SH-SY5Y (cell line): ENCODE data around the gene SPOCK3.

Source experiments
- GATA2 ChIP-seq: IDR thresholded peaks from 2 replicates; pipeline ENCODE4 v1.6.1; 2011; ENCODE audit warnings: mild to moderate bottlenecking, low read depth, low read length
- GATA3 ChIP-seq: IDR thresholded peaks from 2 replicates; pipeline ENCODE4 v1.6.1; 2011; ENCODE audit warnings: low read depth, mild to moderate bottlenecking, low read length, moderate library complexity

SPOCK3 gene

GRCh38 chr4:167234316-167234881 lies at the start of gene SPOCK3:
Gene SPOCK3 (minus strand): TSS chr4:167234494.
- TF ChIP-seq GATA2 (no peak), GATA3 (no peak)

GRCh38 chr4:167282171-167282864 lies 48.0 kb upstream of the SPOCK3 start:
- no peak for TF ChIP-seq GATA3
- no peak for TF ChIP-seq GATA2

GRCh38 chr4:167274351-167274750 lies 40.1 kb upstream of the SPOCK3 start:
- TF ChIP-seq GATA3 = no peak
- no peak for TF ChIP-seq GATA2

- no peak for TF ChIP-seq GATA2
- TF ChIP-seq GATA3 = no peak
These were observed 30.9 kb upstream of the SPOCK3 start for GRCh38 chr4:167265231-167265630.

- TF ChIP-seq GATA2 (no peak), GATA3 (no peak)
These were observed 14.0 kb upstream of the SPOCK3 start for GRCh38 chr4:167248271-167248670.

GRCh38 chr4:167239627-167240026 lies 5.3 kb upstream of the SPOCK3 start:
- TF ChIP-seq GATA3 (no peak), GATA2 (no peak)

GRCh38 chr4:167238226-167238625 lies 3.9 kb upstream of the SPOCK3 start:
- TF ChIP-seq GATA3 = no peak
- no peak for TF ChIP-seq GATA2

- TF ChIP-seq GATA2 = no peak
- no peak for TF ChIP-seq GATA3
These were observed 494 bp downstream of the SPOCK3 start for GRCh38 chr4:167233685-167234315.

- TF ChIP-seq GATA3 (no peak), GATA2 (no peak)
These were observed 1.2 kb downstream of the SPOCK3 start for GRCh38 chr4:167232805-167233684.

- no peak for TF ChIP-seq GATA2
- TF ChIP-seq GATA3 = no peak
These were observed 3.5 kb downstream of the SPOCK3 start for GRCh38 chr4:167230744-167231143.

- TF ChIP-seq GATA2 = no peak
- TF ChIP-seq GATA3 = no peak
These were observed 12.2 kb downstream of the SPOCK3 start for GRCh38 chr4:167222099-167222498.

GRCh38 chr4:167221084-167221483 lies 13.2 kb downstream of the SPOCK3 start:
- TF ChIP-seq GATA2 (no peak), GATA3 (no peak)

GRCh38 chr4:167218022-167218608 lies 16.2 kb downstream of the SPOCK3 start:
- TF ChIP-seq GATA2 (no peak), GATA3 (no peak)

GRCh38 chr4:167216783-167217182 lies 17.5 kb downstream of the SPOCK3 start:
- TF ChIP-seq GATA2 = no peak
- no peak for TF ChIP-seq GATA3

GRCh38 chr4:167210166-167210565 lies 24.1 kb downstream of the SPOCK3 start:
- TF ChIP-seq GATA2 (no peak), GATA3 (no peak)
